Esophagus squamous epithelium (tissue), 5 donors: Measurements from ENCODE around the gene MMD. TPM values are rescaled to one million over a fixed set of nuclear protein-coding genes. Genes with fewer than 3 reads are reported as not detected.

Experiments
- DNase-seq: peaks from one replicate; lab custom pipeline; 2025; lab: John Stamatoyannopoulos, UW
- H3K27ac ChIP-seq, 4 donors: fragments of 200-600 bp; sonication (generic); one replicate each; pipeline ENCODE4 v1.5.1; 2016 to 2019; ENCODE audit warnings: mild to moderate bottlenecking in 1 of 4
- H3K27me3 ChIP-seq, 4 donors: fragments of 200-600 bp; sonication (generic); 1 replicate in 3 of 4; 2 replicates in 1 of 4; pipeline versions ENCODE4 v1.5.1 to v1.6.0; 2017 to 2021; ENCODE audit warnings: antibody characterized with exemption in 1 of 4
- H3K36me3 ChIP-seq, 3 donors: fragments of 200-600 bp; sonication (generic); one replicate each; pipeline ENCODE4 v1.5.1; 2016 to 2019
- H3K4me1 ChIP-seq, 3 donors: fragments of 200-600 bp; sonication (generic); one replicate each; pipeline ENCODE4 v1.5.1; 2017 to 2019
- H3K4me3 ChIP-seq, 4 donors: fragments of 200-600 bp; sonication (generic); 1 replicate in 3 of 4; 2 replicates in 1 of 4; pipeline ENCODE4 v1.5.1; 2016 to 2019; ENCODE audit warnings: mild to moderate bottlenecking in 2 of 4, moderate library complexity in 1 of 4
- H3K9me3 ChIP-seq, 3 donors: fragments of 200-600 bp; sonication (generic); one replicate each; pipeline ENCODE4 v1.5.1; 2016 to 2019
- POLR2A ChIP-seq, 4 donors: fragments of 450-650 bp; IDR thresholded peaks; one replicate each; pipeline ENCODE4 v1.6.1; 2017; ENCODE audit warnings: antibody characterized with exemption in 4 of 4, mild to moderate bottlenecking in 4 of 4, moderate library complexity in 3 of 4
- WGBS, 2 donors: methylation state at CpG; one replicate each; pipeline ENCODE4 v1.1.5; 2018; 5-methylcytosine and 5-hydroxymethylcytosine counted together
- intact Hi-C: fragments of 100-400 bp; cut with DNase I; formaldehyde crosslinking; loops from one replicate; pipeline ENCODE4 v1.15.0; 2022
- total RNA-seq, 4 donors: library from RNA; depleted of rRNA; stranded (reverse); fragments of >200 nt; gene quantifications; one replicate each; pipeline ENCODE4 v1.1.0, GENCODE V29; 2016
- TF ChIP-seq, protein P1 (sequence below), 6 experiments: fragments of 450-650 bp in 4 of 6; fragments of 200-600 bp in 2 of 6; sonication (generic) in 2 of 6; IDR thresholded peaks; one replicate each; pipeline ENCODE4 v1.5.1; 2016 to 2019; ENCODE audit warnings: antibody characterized with exemption in 6 of 6, mild to moderate bottlenecking in 4 of 6, moderate library complexity in 4 of 6
- donor health status: DM: yes; HTN: yes; CAD: no.

The MMD gene
- total RNA-seq, 4 donors from 2014 or later: 1.3 to 14.7 (median 8.9) TPM

DNA sequence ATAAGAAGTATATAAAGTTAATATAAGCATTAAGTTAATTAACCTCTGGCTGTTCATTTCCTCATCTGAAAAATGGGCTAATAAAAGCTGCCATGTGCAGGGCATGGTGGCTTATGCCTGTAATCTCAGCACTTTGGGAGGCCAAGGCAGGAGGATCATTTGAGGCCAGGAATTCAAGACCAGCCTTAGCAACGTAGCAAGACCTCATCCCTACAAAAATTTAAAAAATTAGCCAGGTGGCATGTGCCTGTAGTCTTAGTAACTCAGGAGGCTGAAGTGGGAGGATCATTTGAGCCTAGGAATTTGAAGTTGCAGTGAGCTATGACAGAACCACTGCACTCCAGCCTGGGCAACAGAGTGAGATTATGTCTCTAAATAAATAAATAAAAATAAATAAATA lies 40.6 kb upstream of the MMD start:
- H3K4me1 ChIP-seq: no peaks in the 10 kb centered on the region
- no peak overlapping the region for H3K27ac ChIP-seq
- intact Hi-C loops: no loop called here
- TF ChIP-seq, protein P1, sequence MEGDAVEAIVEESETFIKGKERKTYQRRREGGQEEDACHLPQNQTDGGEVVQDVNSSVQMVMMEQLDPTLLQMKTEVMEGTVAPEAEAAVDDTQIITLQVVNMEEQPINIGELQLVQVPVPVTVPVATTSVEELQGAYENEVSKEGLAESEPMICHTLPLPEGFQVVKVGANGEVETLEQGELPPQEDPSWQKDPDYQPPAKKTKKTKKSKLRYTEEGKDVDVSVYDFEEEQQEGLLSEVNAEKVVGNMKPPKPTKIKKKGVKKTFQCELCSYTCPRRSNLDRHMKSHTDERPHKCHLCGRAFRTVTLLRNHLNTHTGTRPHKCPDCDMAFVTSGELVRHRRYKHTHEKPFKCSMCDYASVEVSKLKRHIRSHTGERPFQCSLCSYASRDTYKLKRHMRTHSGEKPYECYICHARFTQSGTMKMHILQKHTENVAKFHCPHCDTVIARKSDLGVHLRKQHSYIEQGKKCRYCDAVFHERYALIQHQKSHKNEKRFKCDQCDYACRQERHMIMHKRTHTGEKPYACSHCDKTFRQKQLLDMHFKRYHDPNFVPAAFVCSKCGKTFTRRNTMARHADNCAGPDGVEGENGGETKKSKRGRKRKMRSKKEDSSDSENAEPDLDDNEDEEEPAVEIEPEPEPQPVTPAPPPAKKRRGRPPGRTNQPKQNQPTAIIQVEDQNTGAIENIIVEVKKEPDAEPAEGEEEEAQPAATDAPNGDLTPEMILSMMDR (IDR thresholded peaks at IDR 0.05): no peak
- no peak for TF ChIP-seq POLR2A (IDR thresholded peaks at IDR 0.05)
- H3K27me3 ChIP-seq: no peaks in the 10 kb centered on the region
- no peaks in the 10 kb centered on the region for H3K36me3 ChIP-seq
- H3K4me3 ChIP-seq: no peak overlapping the region
- 73 to 100% methylated on average over 1 of the region's 1 CpG for WGBS, 2 donors
- H3K9me3 ChIP-seq: no peaks in the 10 kb centered on the region
- no peak for DNase-seq

DNA sequence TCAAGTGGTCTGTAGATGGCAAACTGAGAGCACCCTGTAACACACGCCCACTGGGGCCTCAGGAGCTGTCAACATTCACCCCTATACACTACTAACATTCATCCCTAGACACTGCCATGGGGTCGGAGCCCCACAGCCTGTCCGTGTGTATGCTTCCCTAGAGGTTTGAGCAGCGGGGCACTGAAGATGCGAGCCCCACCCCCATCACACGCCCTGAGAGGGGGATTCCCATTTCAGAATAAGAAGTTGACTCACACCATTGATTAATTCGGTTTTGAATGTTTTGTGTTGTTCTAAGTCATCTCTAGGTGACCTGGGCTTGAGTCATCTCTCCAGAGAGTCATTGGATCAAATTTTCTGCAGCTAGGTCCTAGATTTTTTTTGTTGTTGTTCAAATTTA lies 37.3 kb upstream of the MMD start:
- no peak for DNase-seq
- H3K4me1 ChIP-seq: peaks cover 0 to 12% (median 6%) of the 10 kb centered on the region in 3 donors
- no peaks in the 10 kb centered on the region for H3K9me3 ChIP-seq
- TF ChIP-seq, protein P1 (IDR thresholded peaks at IDR 0.05): no peak
- no peak for TF ChIP-seq POLR2A (IDR thresholded peaks at IDR 0.05)
- intact Hi-C loops: no loop called here
- no peak overlapping the region for H3K4me3 ChIP-seq
- no peaks in the 10 kb centered on the region for H3K36me3 ChIP-seq
- H3K27ac ChIP-seq: no peak overlapping the region
- 33 to 48% methylated on average over 7 of the region's 7 CpGs for WGBS, 2 donors
- no peaks in the 10 kb centered on the region for H3K27me3 ChIP-seq

DNA sequence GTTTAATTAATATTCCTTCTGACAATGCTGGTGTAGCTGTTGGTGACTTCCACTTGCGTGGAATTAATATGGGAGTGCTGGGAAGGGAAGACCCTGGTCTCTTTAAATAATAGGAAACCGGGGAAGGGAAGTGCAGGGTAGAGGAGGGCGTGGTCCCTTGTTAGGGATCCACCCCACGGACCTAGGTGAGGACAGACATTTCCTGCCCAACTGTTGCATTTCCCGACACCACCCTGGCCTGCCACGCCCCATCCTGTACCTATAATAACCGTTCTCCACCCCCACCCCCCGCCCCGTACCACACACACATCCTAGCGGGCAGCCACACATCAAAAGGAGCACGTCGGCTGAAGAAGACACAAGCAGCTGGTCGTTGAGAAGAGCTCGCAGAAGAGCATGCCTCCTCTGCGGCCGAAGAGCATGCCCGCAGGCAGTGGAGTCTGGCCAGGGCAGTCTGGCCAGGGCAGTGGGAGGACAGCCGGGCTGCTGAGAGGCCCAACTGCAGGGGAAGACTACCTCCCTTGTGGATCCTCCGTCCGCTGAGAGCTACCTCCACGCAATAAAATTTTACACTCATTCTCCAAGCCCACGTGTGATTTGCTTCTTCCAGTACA lies 36.8 kb upstream of the MMD start:
- TF ChIP-seq, protein P1 (IDR thresholded peaks at IDR 0.05): no peak
- TF ChIP-seq POLR2A (IDR thresholded peaks at IDR 0.05): no peak
- Histone ChIP-seq H3K36me3 (no peaks in the 10 kb centered on the region), H3K9me3 (no peaks in the 10 kb centered on the region), H3K4me1 (peaks cover 0 to 18% (median 6%) of the 10 kb centered on the region in 3 donors), H3K4me3 (no peak overlapping the region), H3K27ac (no peak overlapping the region), H3K27me3 (no peaks in the 10 kb centered on the region)
- intact Hi-C loops: no loop called here
- 64 to 73% methylated on average over 7 to 16 of the region's 22 CpGs for WGBS, 2 donors
- no peak for DNase-seq

DNA sequence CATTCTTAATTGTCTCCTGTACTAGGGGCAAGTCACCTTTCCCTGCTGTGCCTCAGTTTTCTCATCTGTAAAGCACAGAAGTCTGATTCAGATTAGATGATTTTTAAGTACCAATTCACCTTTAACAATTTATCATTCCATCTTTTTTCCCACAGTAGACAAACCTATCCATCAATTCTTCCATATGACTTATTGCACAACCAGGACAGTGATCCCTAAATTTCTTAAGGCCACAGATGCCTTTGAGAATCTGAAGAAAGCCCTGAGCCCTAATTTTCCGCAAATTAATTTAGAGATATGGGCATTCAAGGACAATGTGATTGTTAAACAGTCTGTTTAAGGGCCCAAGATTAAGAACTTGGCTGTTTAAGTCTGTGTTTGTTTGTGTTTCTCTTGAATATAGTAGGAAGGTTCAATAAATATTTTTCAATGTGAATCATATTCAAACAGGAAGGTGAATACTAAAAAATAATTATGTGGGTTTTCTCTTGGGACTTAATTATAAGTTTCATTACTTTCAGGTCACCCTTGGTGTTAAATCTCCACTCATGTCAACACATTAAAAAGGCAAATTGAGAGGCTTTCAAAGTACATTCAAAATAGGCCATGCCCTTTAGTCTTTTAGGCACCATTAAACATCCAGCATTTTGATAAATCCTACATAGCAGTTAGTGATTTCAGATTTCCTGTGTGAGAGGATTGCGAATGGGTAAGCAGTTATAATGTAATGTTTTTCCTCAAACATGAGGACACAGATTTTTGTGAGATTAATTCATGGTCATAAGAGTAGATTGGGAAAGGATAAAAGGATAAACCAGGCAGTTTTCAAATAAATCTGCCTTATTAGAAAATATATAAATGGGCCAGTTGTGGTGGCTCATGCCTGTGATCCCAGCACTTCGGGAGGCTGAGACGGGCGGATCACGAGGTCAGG lies 34.9 kb upstream of the MMD start:
- peak overlapping the region in 2 of 4 donors; percentile 19 to 37 for H3K27ac ChIP-seq
- no peak overlapping the region for H3K4me3 ChIP-seq
- WGBS, 2 donors: 77 to 89% methylated on average over 6 of the region's 6 CpGs
- peaks cover 0 to 33% (median 6%) of the 10 kb centered on the region in 3 donors for H3K4me1 ChIP-seq
- H3K27me3 ChIP-seq: no peaks in the 10 kb centered on the region
- TF ChIP-seq, protein P1 (IDR thresholded peaks at IDR 0.05): no peak
- TF ChIP-seq POLR2A (IDR thresholded peaks at IDR 0.05): no peak
- H3K9me3 ChIP-seq: no peaks in the 10 kb centered on the region
- intact Hi-C loops: no loop called here
- no peak for DNase-seq
- no peaks in the 10 kb centered on the region for H3K36me3 ChIP-seq
